Endothelial cell of umbilical vein (primary cell): ENCODE results near the gene ZNF423. TPM values are rescaled to one million over a fixed set of nuclear protein-coding genes. Genes with fewer than 3 reads are reported as not detected.

Experiments used
- BruUV-seq: library from RNA; stranded (reverse); fragments of 400-500 nt; replicated peaks from 2 replicates; lab custom pipeline; 2021; lab: Mats Ljungman, UMichigan
- CTCF ChIA-PET: fragments of 300-600, 350-600 bp; sonication (Branson Sonifier 250); formaldehyde crosslinking; loops from one replicate; lab custom pipeline; 2021; ENCODE audit warnings: antibody characterized with exemption, inconsistent platforms; lab: Charles Lee
- POLR2A ChIA-PET: fragments of 300-600, 350-600 bp; sonication (Branson Sonifier 250); formaldehyde crosslinking; loops from one replicate; lab custom pipeline; 2021; ENCODE audit warnings: antibody characterized with exemption, inconsistent platforms; lab: Charles Lee
- DNase-seq: peaks from one replicate; pipeline ENCODE4 v3.0.0-alpha.2; 2011; ENCODE audit warnings: low read depth, low spot score
- FAIRE-seq: peaks from 2 replicates; lab custom pipeline; 2011; peaks lifted over from hg19 to GRCh38; lab: Jason Lieb, UNC
- H2AFZ ChIP-seq: 2 replicates; pipeline ENCODE4 v1.6.0; 2012; ENCODE audit warnings: low read depth, low read length, control low read depth, inconsistent platforms
- H3K27ac ChIP-seq: 2 replicates; pipeline ENCODE4 v1.5.1; 2011; ENCODE audit warnings: low read depth, mild to moderate bottlenecking, control low read depth, low read length, moderate library complexity; ENCODE audit not compliant: insufficient read depth
- H3K27me3 ChIP-seq, 2 experiments: 2 replicates each; pipeline versions ENCODE4 v1.6.0 to v1.6.1; 2011; ENCODE audit warnings: low read length in 2 of 2, mixed read lengths in 1 of 2; ENCODE audit not compliant: control insufficient read depth in 2 of 2, insufficient read depth in 2 of 2
- H3K36me3 ChIP-seq, 2 experiments: 2 replicates in 1 of 2; 3 replicates in 1 of 2; pipeline ENCODE4 v1.5.1; 2011; ENCODE audit warnings: low read length in 2 of 2, mild to moderate bottlenecking in 1 of 2, moderate library complexity in 1 of 2; ENCODE audit not compliant: control insufficient read depth in 2 of 2, insufficient read depth in 2 of 2; ENCODE audit errors: extremely low read depth in 1 of 2
- H3K4me1 ChIP-seq: 3 replicates; pipeline ENCODE4 v1.5.1; 2011; ENCODE audit warnings: mild to moderate bottlenecking, low read length; ENCODE audit not compliant: control insufficient read depth, insufficient read depth; ENCODE audit errors: extremely low read depth
- H3K4me2 ChIP-seq: 2 replicates; pipeline ENCODE4 v1.6.1; 2011; ENCODE audit warnings: low read length, control low read depth, mixed read lengths; ENCODE audit not compliant: insufficient read depth
- H3K4me3 ChIP-seq, 3 experiments: fragments of 200-600 bp in 1 of 3; sonication (generic), shearing (Covaris generic) in 1 of 3; replicated peaks in 1 of 3; 2 replicates each; pipeline ENCODE4 v1.5.1; 2011 to 2016; ENCODE audit warnings: control low read depth in 3 of 3, low read length in 3 of 3, mild to moderate bottlenecking in 2 of 3, inconsistent platforms in 1 of 3, low read depth in 1 of 3, moderate library complexity in 1 of 3; ENCODE audit not compliant: insufficient read depth in 1 of 3
- H3K79me2 ChIP-seq: 2 replicates; pipeline ENCODE4 v1.6.0; 2012; ENCODE audit warnings: low read length, inconsistent platforms; ENCODE audit not compliant: control insufficient read depth, insufficient read depth
- H3K9ac ChIP-seq: replicated peaks from 2 replicates; pipeline ENCODE3; 2011; ENCODE audit warnings: low read length, control low read depth; ENCODE audit not compliant: insufficient read depth; ENCODE audit errors: extremely low read depth
- H3K9me1 ChIP-seq: replicated peaks from 3 replicates; pipeline ENCODE4 v1.6.0; 2011; ENCODE audit warnings: mild to moderate bottlenecking, low read length; ENCODE audit not compliant: control insufficient read depth, insufficient read depth; ENCODE audit errors: extremely low read depth
- H3K9me3 ChIP-seq: replicated peaks from 2 replicates; pipeline ENCODE4 v1.5.1; 2012; ENCODE audit warnings: low read length, inconsistent platforms; ENCODE audit not compliant: control insufficient read depth, insufficient read depth
- H4K20me1 ChIP-seq: replicated peaks from 2 replicates; pipeline ENCODE3; 2011; ENCODE audit warnings: mild to moderate bottlenecking, low read length; ENCODE audit not compliant: control insufficient read depth, insufficient read depth; ENCODE audit errors: extremely low read depth
- CTCF ChIP-seq, 2 donors: IDR thresholded peaks; 1 replicate in 1 of 2; 2 replicates in 1 of 2; pipeline ENCODE4 v1.5.1; 2011; ENCODE audit warnings: low read length in 2 of 2, mild to moderate bottlenecking in 2 of 2, moderate library complexity in 2 of 2, control low read depth in 1 of 2, inconsistent platforms in 1 of 2, low read depth in 1 of 2; ENCODE audit not compliant: insufficient read depth in 1 of 2; ENCODE audit errors: extremely low read depth in 1 of 2
- EZH2 ChIP-seq: IDR thresholded peaks from 2 replicates; pipeline ENCODE4 v1.6.1; 2012; ENCODE audit warnings: borderline replicate concordance, low read depth, mild to moderate bottlenecking, moderate library complexity, low read length, inconsistent platforms; ENCODE audit not compliant: severe bottlenecking
- FOS ChIP-seq: IDR thresholded peaks from 2 replicates; pipeline ENCODE4 v1.6.1; 2011; ENCODE audit warnings: mild to moderate bottlenecking, low read length, moderate library complexity, borderline replicate concordance; ENCODE audit not compliant: insufficient read depth
- GATA2 ChIP-seq: IDR thresholded peaks from 2 replicates; pipeline ENCODE4 v1.7.0; 2011; ENCODE audit warnings: low read depth, mild to moderate bottlenecking, moderate library complexity, mixed read lengths, low read length; ENCODE audit not compliant: insufficient read length, insufficient read depth
- JUN ChIP-seq: IDR thresholded peaks from 2 replicates; pipeline ENCODE4 v1.6.1; 2011; ENCODE audit warnings: borderline replicate concordance, low read depth; ENCODE audit not compliant: insufficient read length, insufficient read depth
- MAX ChIP-seq: IDR thresholded peaks from 2 replicates; pipeline ENCODE4 v1.6.1; 2011; ENCODE audit not compliant: insufficient read depth, insufficient read length
- MYC ChIP-seq: IDR thresholded peaks from one replicate; pipeline ENCODE4 v1.6.1; 2011; ENCODE audit warnings: mild to moderate bottlenecking, low read depth, low read length
- POLR2A ChIP-seq: IDR thresholded peaks from 2 replicates; pipeline ENCODE4 v1.6.1; 2012; ENCODE audit warnings: low read depth, mild to moderate bottlenecking, control low read depth, low read length
- POLR2AphosphoS5 ChIP-seq: IDR thresholded peaks from 2 replicates; pipeline ENCODE4 v1.6.1; 2012; ENCODE audit warnings: low read depth, mild to moderate bottlenecking, control low read depth, low read length, moderate library complexity; ENCODE audit not compliant: insufficient read depth
- dilution Hi-C: fragments of 300-500 bp; cut with MboI; formaldehyde crosslinking; loops from one replicate; pipeline ENCODE4 v1.15.0; 2019; ENCODE audit warnings: low sequenced_read_pairs; ENCODE audit not compliant: extremely low pct_ligation_motif_present
- intact Hi-C: fragments of 100-400 bp; cut with micrococcal nuclease; formaldehyde crosslinking; loops from one replicate; pipeline ENCODE4 v1.10.0; 2022
- polyA plus RNA-seq, 4 experiments: library from polyadenylated mRNA; depleted of rRNA in 3 of 4; stranded (reverse) in 3 of 4; unstranded in 1 of 4; fragments of >200 nt; gene quantifications; 2 replicates each; pipeline versions ENCODE4 v1.2.1 to v1.2.3, GENCODE V29; 2011 to 2012; ENCODE audit warnings: missing spikeins in 1 of 4
- total RNA-seq: library from RNA; stranded (reverse); gene quantifications from 2 replicates; pipeline ENCODE4 v1.2.3, GENCODE V29; 2021

ZNF423 gene
- total and polyA plus RNA-seq, 2 donors (not counting 3 experiments of a cell fraction or from before 2014, with no cell fraction given): 2.2 to 8.1 TPM

- TF ChIP-seq GATA2 (no peak), MAX (no peak)
- Histone ChIP-seq H3K27me3 (no peaks in the 10 kb centered on the region), H3K9me1 (no peaks in the 10 kb centered on the region), H2AFZ (no peak overlapping the region), H3K9ac (no peak overlapping the region), H4K20me1 (no peaks in the 10 kb centered on the region), H3K79me2 (no peaks in the 10 kb centered on the region), H3K9me3 (no peaks in the 10 kb centered on the region), H3K4me3 (no peak overlapping the region), H3K4me1 (no peaks in the 10 kb centered on the region), H3K36me3 (no peaks in the 10 kb centered on the region), H3K27ac (no peak overlapping the region), H3K4me2 (no peak overlapping the region)
- intact Hi-C loops (no loop called here), dilution Hi-C loops (no loop called here)
- CTCF ChIA-PET: no interaction called here
- no TSS peak for BruUV-seq
- no peak for FAIRE-seq
- no peak for DNase-seq
- POLR2A ChIA-PET: no interaction called here
Observed at GRCh38 chr16:49526860-49527365, 329.0 kb downstream of the ZNF423 start.

GRCh38 chr16:49524947-49525315, 331.0 kb downstream of the ZNF423 start:
- dilution Hi-C loops (no loop called here), intact Hi-C loops (no loop called here)
- no peaks in the 10 kb centered on the region for H3K36me3 ChIP-seq
- H3K27me3 ChIP-seq: no peaks in the 10 kb centered on the region
- no peak overlapping the region for H2AFZ ChIP-seq
- POLR2A ChIA-PET: no interaction called here
- CTCF ChIA-PET: interaction anchor here (1.1 kb wide), 1 partner anchor 20 kb away, joined by 3 read pairs; no protein-coding TSS in a partner anchor
- H3K9ac ChIP-seq: no peak overlapping the region
- H3K4me1 ChIP-seq: no peaks in the 10 kb centered on the region
- H3K79me2 ChIP-seq: no peaks in the 10 kb centered on the region
- no peaks in the 10 kb centered on the region for H4K20me1 ChIP-seq
- no peaks in the 10 kb centered on the region for H3K9me1 ChIP-seq
- no TSS peak for BruUV-seq
- H3K4me2 ChIP-seq: no peak overlapping the region
- no peak overlapping the region for H3K4me3 ChIP-seq
- no peaks in the 10 kb centered on the region for H3K9me3 ChIP-seq
- no peak for TF ChIP-seq CTCF (IDR thresholded peaks at IDR 0.05; ENCODE audit: extremely low read depth in 1 of 2, insufficient read depth in 1 of 2, low read depth in 1 of 2, low read length in 2 of 2)
- no peak for TF ChIP-seq JUN
- no peak for TF ChIP-seq MYC
- no peak for TF ChIP-seq MAX
- no peak for TF ChIP-seq POLR2AphosphoS5
- TF ChIP-seq POLR2A: no peak
- no peak for TF ChIP-seq FOS
- no peak for TF ChIP-seq GATA2
- TF ChIP-seq EZH2: no peak
- FAIRE-seq: no peak
- no peak overlapping the region for H3K27ac ChIP-seq
- no peak for DNase-seq
